Esophagus (tissue), 2 donors: ENCODE data around the gene PAK1. TPM values are rescaled to one million over a fixed set of nuclear protein-coding genes. Genes with fewer than 3 reads are reported as not detected.
"Not testable (repeated sequence)": the region's sequence is repeated elsewhere in the genome, so short reads cannot be mapped to it uniquely, and the experiment has no call there.

Source experiments
- H3K27ac ChIP-seq, 2 donors: one replicate each; pipeline ENCODE4 v1.5.1; 2013; ENCODE audit warnings: low read depth in 2 of 2, mild to moderate bottlenecking in 2 of 2, inconsistent platforms in 1 of 2, low read length in 1 of 2, moderate library complexity in 1 of 2
- H3K27me3 ChIP-seq, 2 donors: one replicate each; pipeline ENCODE4 v1.6.1; 2013; ENCODE audit warnings: low read length in 2 of 2, control low read depth in 1 of 2, mild to moderate bottlenecking in 1 of 2; ENCODE audit not compliant: insufficient read depth in 2 of 2, control insufficient read depth in 1 of 2
- H3K36me3 ChIP-seq, 2 donors: one replicate each; pipeline ENCODE4 v1.6.1; 2013; ENCODE audit warnings: low read length in 1 of 2; ENCODE audit not compliant: control insufficient read depth in 2 of 2, insufficient read depth in 2 of 2
- H3K4me1 ChIP-seq, 2 donors: one replicate each; pipeline ENCODE4 v1.6.1; 2013; ENCODE audit warnings: low read length in 1 of 2; ENCODE audit not compliant: control insufficient read depth in 2 of 2, insufficient read depth in 2 of 2
- H3K4me3 ChIP-seq, 2 donors: one replicate each; pipeline ENCODE4 v1.5.1; 2013; ENCODE audit warnings: low read length in 2 of 2, mild to moderate bottlenecking in 2 of 2, low read depth in 1 of 2, moderate library complexity in 1 of 2
- H3K9me3 ChIP-seq, 2 donors: one replicate each; pipeline ENCODE4 v1.6.1; 2013; ENCODE audit warnings: mild to moderate bottlenecking in 2 of 2, low read depth in 1 of 2, low read length in 1 of 2, moderate library complexity in 1 of 2; ENCODE audit not compliant: control insufficient read depth in 2 of 2, insufficient read depth in 1 of 2
- WGBS, 2 donors: extraction: QIAGEN DNeasy Blood & Tissue Kit; methylation state at CpG; one replicate each; pipeline ENCODE4 v1.1.7; 2013; 5-methylcytosine and 5-hydroxymethylcytosine counted together
- polyA plus RNA-seq, 2 donors: library from polyadenylated mRNA; stranded (reverse); fragments of 200-250 nt; gene quantifications; one replicate each; pipeline ENCODE4 v1.2.3, GENCODE V29; 2013
- donor health status: healthy with polysubstance abuse.
- donor health status: Bipolar disorder and iron deficiency.

PAK1 gene
- polyA plus RNA-seq, 2 donors = 10.3 to 16.3 TPM

DNA sequence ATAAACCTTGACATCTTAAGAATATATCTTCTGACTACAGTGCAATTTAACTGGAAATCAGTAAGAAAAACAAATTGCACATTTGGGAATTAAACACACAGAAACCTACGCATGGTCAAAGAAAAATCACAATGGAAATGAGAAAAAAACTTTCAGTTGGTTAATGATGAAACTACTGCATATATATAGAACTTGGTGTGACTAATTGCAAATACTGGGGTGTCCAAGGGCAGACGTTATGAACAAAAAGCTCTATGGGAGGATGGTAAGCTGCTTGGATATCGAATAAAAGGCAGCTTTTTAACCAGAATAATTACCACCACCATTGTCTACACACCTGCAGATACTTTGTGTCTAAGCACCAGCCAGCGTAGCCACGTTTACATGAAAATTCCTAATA, 173.2 kb downstream of the PAK1 start:
- no peak overlapping the region for H3K27ac ChIP-seq
- no peaks in the 10 kb centered on the region for H3K4me1 ChIP-seq
- no peaks in the 10 kb centered on the region for H3K9me3 ChIP-seq
- H3K4me3 ChIP-seq = no peak overlapping the region
- H3K27me3 ChIP-seq = no peaks in the 10 kb centered on the region
- no peaks in the 10 kb centered on the region for H3K36me3 ChIP-seq
- 60 to 67% methylated on average over 5 of the region's 5 CpGs for WGBS, 2 donors

DNA sequence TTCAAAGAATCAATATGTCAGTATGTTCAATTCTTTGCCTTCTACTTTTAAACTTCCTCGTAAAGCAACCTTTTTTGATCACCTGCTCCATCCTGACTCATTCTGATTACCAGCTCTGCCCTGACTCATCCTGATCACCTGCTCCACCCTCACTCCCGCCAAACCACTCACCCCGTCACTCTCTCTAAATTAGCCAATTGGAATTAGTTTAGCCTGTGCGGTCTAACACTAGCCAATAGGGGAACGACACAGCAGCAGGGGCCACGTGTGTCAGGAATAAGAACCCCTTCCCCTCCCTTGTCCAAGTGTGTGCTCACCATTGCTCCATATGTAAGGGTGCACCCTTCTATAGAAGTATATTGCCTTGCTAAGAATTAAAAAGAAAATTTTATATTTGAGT, 173.9 kb downstream of the PAK1 start:
- not testable (repeated sequence) for H3K4me3 ChIP-seq

DNA sequence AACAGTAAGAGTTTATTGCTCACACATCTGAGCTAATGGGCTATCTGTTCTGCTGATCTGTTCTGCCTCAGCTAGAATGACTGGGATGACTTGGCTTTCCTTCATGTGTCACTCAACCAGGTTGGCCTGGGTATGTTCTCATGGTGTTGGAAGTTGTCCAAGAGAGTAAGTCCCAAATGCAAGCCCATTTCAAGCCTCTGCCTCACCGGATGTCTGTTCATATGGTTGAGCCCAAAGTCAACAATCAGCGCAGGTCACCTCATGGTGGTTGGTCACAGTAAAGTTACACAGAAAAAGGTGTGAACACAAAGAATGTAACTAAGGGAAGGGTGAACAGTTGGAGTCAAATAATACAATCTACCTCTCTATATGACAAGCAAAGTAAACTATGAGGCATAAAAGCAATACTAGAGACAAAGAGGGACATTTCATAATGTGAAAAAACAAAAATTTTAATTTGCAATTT, 174.3 kb downstream of the PAK1 start:
- no peaks in the 10 kb centered on the region for H3K9me3 ChIP-seq
- no peak overlapping the region for H3K4me3 ChIP-seq
- 34 to 40% methylated on average over 2 of the region's 2 CpGs for WGBS, 2 donors
- no peaks in the 10 kb centered on the region for H3K36me3 ChIP-seq
- H3K4me1 ChIP-seq = no peaks in the 10 kb centered on the region
- peak overlapping the region in 1 of 2 donors; percentile 30 for H3K27ac ChIP-seq
- H3K27me3 ChIP-seq = no peaks in the 10 kb centered on the region

More for the DNA sequence above, 173.9 kb downstream of the PAK1 start:
- H3K27me3 ChIP-seq, H3K27ac ChIP-seq, H3K9me3 ChIP-seq, H3K36me3 ChIP-seq, H3K4me1 ChIP-seq: not testable (repeated sequence)
- 51 to 62% methylated on average over 6 of the region's 6 CpGs for WGBS, 2 donors

DNA sequence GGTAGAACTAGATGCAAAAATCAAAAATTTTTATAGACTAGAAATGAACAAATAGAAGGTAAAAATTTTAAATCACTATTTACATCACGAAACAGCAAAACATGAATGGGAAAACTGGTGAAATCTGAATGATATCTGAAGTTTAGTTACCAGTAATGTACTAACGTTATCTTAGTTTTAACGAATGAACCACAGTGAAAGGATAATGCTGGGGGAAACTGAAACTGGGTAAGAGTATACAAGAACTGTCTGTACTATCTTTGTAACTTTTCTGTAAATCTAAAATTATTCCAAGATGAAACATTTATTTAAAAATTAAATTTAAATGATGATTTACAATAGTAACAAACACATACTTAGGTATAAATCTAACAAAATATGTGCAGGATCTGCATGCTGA, 179.9 kb downstream of the PAK1 start:
- Histone ChIP-seq H3K27ac (no peak overlapping the region), H3K4me3 (no peak overlapping the region), H3K27me3 (no peaks in the 10 kb centered on the region), H3K9me3 (no peaks in the 10 kb centered on the region), H3K36me3 (no peaks in the 10 kb centered on the region), H3K4me1 (no peaks in the 10 kb centered on the region)
- 84 to 85% methylated on average over 3 of the region's 3 CpGs for WGBS, 2 donors

DNA sequence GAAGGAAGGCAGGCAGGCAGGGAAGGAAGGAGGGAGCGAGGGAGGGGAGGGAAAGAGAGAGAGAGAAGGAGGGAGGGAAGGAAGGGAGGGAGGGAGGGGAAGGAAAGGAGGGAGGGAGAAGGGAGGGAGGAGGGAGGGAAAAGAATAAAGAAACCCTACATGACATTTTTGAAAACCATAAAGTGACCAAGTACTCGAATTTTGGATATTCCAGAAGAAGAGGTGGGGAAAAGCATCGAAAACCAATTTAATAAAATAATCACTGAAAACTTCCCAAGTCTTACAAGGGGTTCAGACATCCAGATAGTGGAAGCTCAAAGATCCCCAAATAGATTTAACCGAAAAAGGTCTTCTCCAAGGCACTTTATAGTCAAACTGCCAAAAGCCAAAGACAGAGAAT, 184.2 kb downstream of the PAK1 start:
- H3K36me3 ChIP-seq = no peaks in the 10 kb centered on the region
- WGBS, 2 donors = 83 to 87% methylated on average over 4 of the region's 4 CpGs
- H3K4me3 ChIP-seq = no peak overlapping the region
- H3K27ac ChIP-seq = no peak overlapping the region
- H3K9me3 ChIP-seq = no peaks in the 10 kb centered on the region
- no peaks in the 10 kb centered on the region for H3K27me3 ChIP-seq
- H3K4me1 ChIP-seq = no peaks in the 10 kb centered on the region

DNA sequence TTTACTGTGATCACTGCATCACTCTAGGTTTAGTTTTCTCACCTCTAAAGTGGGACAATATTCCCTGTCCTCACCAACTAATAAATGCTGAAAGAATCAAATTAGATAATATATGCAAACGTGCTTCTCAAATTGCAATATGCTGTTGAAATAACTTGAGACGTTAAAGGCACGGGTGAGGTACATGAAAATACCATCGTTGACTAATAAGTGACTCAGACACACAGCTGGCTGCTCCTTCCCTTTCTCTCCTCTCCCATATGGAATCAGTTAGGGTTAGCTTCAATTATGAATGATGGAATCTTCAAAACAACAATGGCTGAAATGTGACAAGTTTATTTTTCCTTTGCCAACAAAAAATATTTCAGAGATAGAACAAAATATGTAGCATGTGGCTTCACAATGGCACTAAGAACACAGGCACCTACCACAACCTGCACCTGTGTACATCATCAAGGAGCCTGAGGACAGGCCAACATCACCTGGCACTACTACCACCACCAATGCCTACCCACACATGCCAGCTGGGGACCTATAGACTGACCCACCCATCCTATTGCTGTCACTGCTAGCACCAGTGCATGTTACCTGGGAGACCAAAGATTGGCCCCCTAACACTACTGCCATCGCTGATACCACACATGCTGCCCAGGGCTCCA, 186.2 kb downstream of the PAK1 start:
- Histone ChIP-seq H3K27ac (no peak overlapping the region), H3K9me3 (no peaks in the 10 kb centered on the region), H3K4me3 (no peak overlapping the region), H3K36me3 (no peaks in the 10 kb centered on the region), H3K27me3 (no peaks in the 10 kb centered on the region), H3K4me1 (no peaks in the 10 kb centered on the region)
- WGBS, 2 donors = 58 to 71% methylated on average over 5 of the region's 5 CpGs

DNA sequence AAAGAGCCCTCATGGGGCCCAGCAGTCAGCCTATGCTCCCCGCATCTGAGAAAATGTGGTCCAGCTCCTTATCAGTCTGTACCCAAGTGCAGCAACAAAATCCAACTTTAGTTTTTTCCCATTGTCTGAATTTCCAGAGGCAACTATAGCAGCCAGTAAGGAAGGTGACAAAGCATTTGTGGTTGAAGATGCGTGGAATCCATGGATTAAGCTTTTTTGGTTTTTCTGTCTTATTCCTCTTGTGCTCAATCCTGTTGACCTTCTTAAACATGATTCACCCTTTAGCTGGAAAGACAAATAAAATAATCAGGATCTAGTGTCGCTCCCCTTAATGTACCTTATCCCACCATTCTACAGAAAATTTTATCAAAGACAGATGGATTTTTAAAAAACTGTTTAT, 186.8 kb downstream of the PAK1 start:
- H3K36me3 ChIP-seq = no peaks in the 10 kb centered on the region
- H3K27me3 ChIP-seq = no peaks in the 10 kb centered on the region
- no peak overlapping the region for H3K4me3 ChIP-seq
- H3K9me3 ChIP-seq = no peaks in the 10 kb centered on the region
- WGBS, 2 donors = 94 to 96% methylated on average over 3 of the region's 3 CpGs
- H3K27ac ChIP-seq = no peak overlapping the region
- no peaks in the 10 kb centered on the region for H3K4me1 ChIP-seq

DNA sequence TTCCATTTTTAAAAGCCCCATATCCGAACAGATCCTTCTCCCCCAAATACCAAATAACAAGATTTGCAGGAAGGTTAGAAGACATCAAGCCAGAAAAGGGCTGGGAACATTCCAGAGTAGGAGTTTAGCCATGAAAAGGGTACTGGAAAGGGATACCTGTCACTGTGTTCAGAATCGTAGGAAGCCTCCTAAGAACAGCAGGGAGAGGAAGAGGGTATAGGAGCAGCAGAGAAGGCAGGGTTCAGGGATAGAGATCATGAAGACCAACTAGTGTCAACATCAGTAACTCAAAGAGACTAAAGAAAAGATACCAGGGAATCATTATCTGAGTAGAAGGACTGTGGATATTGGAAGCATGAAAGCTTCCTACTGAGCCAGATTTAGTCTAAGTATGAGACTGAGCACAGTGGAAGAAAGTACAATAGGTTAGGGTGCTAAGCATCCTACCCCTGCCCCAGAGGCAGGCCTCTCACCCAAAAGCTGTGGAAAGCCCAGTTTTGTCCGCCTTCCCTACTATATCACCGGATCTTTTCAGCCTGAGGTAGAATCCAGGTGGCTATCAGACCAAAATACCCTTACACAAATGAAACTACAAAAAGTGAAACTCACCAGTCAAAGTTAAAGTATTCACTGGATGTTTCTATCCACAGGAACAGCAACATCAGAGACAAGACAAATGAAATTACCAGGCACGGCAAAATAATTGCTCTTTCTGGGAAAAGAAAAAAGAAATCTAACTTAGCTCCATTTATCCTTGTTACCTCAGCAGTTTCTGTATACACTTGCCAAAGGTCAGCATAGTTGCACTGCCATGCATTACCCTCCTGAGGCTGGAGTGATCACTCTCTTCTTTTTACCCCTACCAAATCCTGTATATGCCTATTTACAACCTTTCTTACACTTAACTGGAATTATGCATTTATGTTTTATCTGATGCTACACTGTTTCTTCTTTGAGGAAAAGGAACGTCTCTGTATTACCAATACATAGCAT, 189.1 kb downstream of the PAK1 start:
- H3K27ac ChIP-seq = no peak overlapping the region
- H3K27me3 ChIP-seq = peaks cover 0 to 2% of the 10 kb centered on the region in 2 donors
- 78 to 81% methylated on average over 6 of the region's 6 CpGs for WGBS, 2 donors
- H3K4me3 ChIP-seq = no peak overlapping the region
- no peaks in the 10 kb centered on the region for H3K36me3 ChIP-seq
- H3K4me1 ChIP-seq = no peaks in the 10 kb centered on the region
- no peaks in the 10 kb centered on the region for H3K9me3 ChIP-seq

DNA sequence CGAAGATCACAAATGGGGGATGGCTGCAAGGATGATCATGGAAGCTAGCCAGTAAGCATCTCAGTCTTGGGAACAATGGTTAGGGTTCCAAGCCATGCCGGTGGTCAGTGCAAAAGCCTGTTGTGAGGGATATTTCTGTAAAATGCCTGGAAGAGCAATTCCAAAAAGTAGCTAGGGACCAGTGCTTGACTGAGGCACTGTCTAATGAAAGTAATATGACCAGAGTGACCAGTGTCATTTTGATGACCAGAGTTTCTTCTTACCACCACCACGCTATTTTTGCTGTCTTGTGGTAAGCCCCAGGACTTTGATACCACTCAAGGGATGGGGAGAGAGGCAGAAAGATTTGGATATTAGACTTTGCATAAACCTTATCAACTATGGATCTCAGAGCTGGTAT, 190.8 kb downstream of the PAK1 start:
- H3K27me3 ChIP-seq = peaks cover 0 to 2% of the 10 kb centered on the region in 2 donors
- H3K9me3 ChIP-seq = no peaks in the 10 kb centered on the region
- no peaks in the 10 kb centered on the region for H3K36me3 ChIP-seq
- WGBS, 2 donors = 60 to 76% methylated on average over 3 of the region's 3 CpGs
- H3K27ac ChIP-seq = no peak overlapping the region
- H3K4me3 ChIP-seq = no peak overlapping the region
- H3K4me1 ChIP-seq = no peaks in the 10 kb centered on the region
